Activated T-cell treated with anti-CD3 and anti-CD28 coated beads for 4 hours (primary cell): Measurements from ENCODE around the gene TP53TG3E.
"Not testable (repeated sequence)": the region's sequence is repeated elsewhere in the genome, so short reads cannot be mapped to it uniquely, and the experiment has no call there.

ENCODE experiments used
- DNase-seq: peaks from one replicate; pipeline ENCODE4 v3.0.0-alpha.2; 2020

The TP53TG3E gene, protein sequence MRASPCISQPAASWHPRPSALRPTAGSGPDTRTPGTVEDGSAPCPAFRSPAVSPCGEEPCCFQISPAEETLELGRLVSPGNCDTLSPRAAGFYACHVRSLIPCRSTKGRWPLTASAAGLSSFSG

DNA sequence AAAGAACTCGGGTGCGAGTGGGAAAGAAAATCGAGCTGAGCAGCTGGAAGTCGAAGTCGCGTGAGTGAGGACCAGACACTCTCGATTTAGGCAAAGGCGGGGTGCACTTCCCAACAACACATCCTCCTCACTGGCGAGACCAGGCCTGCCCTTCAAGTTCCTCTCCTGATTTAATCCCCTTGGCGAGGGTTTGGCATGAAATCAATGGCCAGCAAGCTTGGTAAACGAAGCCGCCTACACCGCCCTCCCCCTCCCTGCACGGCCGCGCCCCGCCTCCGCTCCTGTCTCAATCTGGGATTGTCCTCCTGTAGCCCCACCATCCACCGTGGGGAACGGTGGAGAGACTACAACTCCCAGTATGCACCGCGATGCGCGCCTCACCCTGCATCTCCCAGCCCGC, at the start of gene TP53TG3E:
Gene TP53TG3E, plus strand, starts transcription at position 301 of the 400 bp plus-strand sequence. Its CDS starts 68 bp downstream, at position 369.
- DNase-seq, result not testable (repeated sequence)

DNA sequence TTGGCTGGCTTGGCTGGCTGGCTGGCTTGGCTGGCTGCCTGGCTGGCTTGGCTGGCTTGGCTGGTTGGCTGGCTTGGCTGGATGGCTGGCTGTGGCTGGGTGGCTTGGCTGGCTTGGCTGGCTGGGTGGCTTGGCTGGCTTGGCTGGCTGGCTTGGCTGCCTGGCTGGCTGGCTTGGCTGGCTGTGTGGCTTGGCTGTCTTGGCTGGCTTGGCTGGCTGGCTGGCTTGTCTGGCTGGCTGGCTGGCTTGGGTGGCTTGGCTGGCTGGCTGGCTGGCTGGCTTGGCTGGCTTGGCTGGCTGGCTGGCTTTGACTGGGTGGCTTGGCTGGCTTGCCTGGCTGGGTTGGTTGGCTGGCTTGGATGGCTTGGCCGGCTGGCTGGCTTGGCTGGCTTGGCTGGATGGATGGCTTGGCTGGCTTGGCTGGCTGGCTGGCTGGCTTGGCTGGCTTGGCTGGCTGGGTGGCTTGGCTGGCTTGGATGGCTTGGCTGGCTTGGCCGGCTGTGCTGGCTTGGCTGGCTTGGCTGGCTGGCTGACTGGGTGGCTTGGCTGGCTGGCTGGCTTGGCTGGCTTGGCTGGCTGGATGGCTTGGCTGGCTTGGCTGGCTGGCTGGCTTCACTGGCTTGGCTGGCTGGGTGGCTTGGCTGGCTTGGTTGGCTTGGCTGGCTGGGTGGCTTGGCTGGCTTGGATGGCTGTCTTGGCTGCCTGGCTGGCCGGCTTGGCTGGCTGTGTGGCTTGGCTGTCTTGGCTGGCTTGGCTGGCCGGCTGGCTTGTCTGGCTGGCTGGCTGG, 32.3 kb downstream of the TP53TG3E start:
- DNase-seq, result peak; percentile 35

DNA sequence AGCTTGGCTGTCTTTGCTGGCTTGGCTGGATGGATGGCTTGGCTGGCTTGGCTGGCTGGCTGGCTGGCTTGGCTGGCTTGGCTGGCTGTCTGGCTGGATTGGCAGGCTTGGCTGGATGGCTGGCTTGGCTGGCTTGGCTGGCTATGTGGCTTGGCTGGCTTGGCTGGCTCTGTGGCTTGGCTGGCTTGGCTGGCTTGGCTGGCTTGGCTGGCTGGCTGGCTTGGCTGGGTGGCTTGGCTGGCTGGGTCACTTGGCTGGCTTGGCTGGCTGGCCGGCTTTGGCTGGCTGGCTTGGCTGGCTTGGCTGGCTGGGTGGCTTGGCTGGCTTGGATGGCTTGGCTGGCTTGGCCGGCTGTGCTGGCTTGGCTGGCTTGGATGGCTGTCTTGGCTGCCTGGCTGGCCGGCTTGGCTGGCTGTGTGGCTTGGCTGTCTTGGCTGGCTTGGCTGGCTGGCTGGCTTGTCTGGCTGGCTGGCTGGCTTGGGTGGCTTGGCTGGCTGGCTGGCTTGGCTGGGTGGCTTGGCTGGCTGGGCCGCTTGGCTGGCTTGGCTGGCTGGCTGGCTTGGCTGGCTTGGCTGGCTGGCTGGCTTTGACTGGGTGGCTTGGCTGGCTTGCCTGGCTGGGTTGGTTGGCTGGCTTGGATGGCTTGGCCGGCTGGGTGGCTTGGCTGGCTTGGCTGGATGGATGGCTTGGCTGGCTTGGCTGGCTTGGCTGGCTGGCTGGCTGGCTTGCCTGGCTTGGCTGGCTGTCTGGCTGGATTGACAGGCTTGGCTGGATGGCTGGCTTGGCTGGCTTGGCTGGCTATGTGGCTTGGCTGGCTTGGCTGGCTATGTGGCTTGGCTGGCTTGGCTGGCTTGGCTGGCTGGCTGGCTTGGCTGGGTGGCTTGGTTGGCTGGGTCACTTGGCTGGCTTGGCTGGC, 33.8 kb downstream of the TP53TG3E start:
- peak; percentile 24 for DNase-seq

DNA sequence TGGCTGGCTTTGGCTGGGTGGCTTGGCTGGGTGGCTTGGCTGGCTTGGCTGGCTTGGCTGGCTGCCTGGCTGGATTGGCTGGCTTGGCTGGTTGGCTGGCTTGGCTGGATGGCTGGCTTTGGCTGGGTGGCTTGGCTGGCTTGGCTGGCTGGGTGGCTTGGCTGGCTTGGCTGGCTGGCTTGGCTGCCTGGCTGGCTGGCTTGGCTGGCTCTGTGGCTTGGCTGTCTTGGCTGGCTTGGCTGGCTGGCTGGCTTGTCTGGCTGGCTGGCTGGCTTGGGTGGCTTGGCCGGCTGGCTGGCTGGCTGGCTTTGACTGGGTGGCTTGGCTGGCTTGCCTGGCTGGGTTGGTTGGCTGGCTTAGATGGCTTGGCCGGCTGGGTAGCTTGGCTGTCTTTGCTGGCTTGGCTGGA, 34.4 kb downstream of the TP53TG3E start:
- peak; percentile 8 for DNase-seq

DNA sequence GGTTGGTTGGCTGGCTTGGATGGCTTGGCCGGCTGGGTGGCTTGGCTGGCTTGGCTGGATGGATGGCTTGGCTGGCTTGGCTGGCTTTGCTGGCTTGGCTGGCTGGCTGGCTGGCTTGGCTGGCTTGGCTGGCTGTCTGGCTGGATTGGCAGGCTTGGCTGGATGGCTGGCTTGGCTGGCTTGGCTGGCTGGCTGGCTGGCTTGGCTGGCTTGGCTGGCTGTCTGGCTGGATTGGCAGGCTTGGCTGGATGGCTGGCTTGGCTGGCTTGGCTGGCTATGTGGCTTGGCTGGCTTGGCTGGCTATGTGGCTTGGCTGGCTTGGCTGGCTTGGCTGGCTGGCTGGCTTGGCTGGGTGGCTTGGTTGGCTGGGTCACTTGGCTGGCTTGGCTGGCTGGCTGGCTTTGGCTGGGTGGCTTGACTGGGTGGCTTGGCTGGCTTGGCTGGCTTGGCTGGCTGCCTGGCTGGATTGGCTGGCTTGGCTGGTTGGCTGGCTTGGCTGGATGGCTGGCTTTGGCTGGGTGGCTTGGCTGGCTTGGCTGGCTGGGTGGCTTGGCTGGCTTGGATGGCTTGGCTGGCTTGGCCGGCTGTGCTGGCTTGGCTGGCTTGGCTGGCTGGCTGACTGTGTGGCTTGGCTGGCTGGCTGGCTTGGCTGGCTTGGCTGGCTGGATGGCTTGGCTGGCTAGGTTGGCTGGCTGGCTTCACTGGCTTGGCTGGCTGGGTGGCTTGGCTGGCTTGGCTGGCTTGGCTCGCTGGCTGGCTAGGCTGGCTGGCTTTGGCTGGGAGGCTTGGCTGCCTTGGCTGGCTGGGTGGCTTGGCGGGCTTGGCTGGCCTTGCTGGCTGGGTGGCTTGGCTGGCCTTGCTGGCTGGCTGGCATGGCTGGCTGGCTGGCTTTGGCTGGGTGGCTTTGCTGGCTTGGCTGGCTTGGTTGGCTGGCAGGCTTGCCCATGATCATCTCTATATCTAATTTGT, 35.3 kb downstream of the TP53TG3E start:
- peak; percentile 38 for DNase-seq
